Measurements from ENCODE around the gene ISOC2.

The ISOC2 gene

GRCh38 chr19:55479451-55480230 lies 18.2 kb upstream of the ISOC2 start:
- no peak for DNase-seq (ENCODE audit: low read depth in 3 of 3, low spot score in 1 of 3)

GRCh38 chr19:55479045-55479444 lies 17.6 kb upstream of the ISOC2 start:
- no peak for DNase-seq (ENCODE audit: low read depth in 3 of 3, low spot score in 1 of 3)

GRCh38 chr19:55478364-55478763 lies 16.9 kb upstream of the ISOC2 start:
- DNase-seq (ENCODE audit: low read depth in 3 of 3, low spot score in 1 of 3), result no peak

GRCh38 chr19:55477905-55478304 lies 16.5 kb upstream of the ISOC2 start:
- no peak for DNase-seq (ENCODE audit: low read depth in 3 of 3, low spot score in 1 of 3)

GRCh38 chr19:55476100-55476775 lies 14.8 kb upstream of the ISOC2 start, which contains the start of gene ZNF628:
Gene ZNF628 (plus strand): TSS chr19:55476617. CDS start chr19:55479911, 3,294 bp downstream.
- DNase-seq (ENCODE audit: low read depth in 3 of 3, low spot score in 1 of 3), result peak; percentile 90 to 94 (median 92)

GRCh38 chr19:55474269-55475265 lies 13.1 kb upstream of the ISOC2 start:
- DNase-seq (ENCODE audit: low read depth in 3 of 3, low spot score in 1 of 3), result no peak

GRCh38 chr19:55473225-55474012 lies 12.0 kb upstream of the ISOC2 start:
- no peak for DNase-seq (ENCODE audit: low read depth in 3 of 3, low spot score in 1 of 3)

- DNase-seq (ENCODE audit: low read depth in 3 of 3, low spot score in 1 of 3), result no peak
Measured at GRCh38 chr19:55472463-55472862, 11.0 kb upstream of the ISOC2 start.

GRCh38 chr19:55471266-55471665 lies 9.8 kb upstream of the ISOC2 start:
- no peak for DNase-seq (ENCODE audit: low read depth in 3 of 3, low spot score in 1 of 3)

- no peak for DNase-seq (ENCODE audit: low read depth in 3 of 3, low spot score in 1 of 3)
Measured at GRCh38 chr19:55468054-55468393, 6.6 kb upstream of the ISOC2 start.

- peak in 2 of 3 donors; percentile 27 to 68 for DNase-seq (ENCODE audit: low read depth in 3 of 3, low spot score in 1 of 3)
Measured at GRCh38 chr19:55467236-55468053, 6.0 kb upstream of the ISOC2 start.

- no peak for DNase-seq (ENCODE audit: low read depth in 3 of 3, low spot score in 1 of 3)
Measured at GRCh38 chr19:55466241-55466614, 4.8 kb upstream of the ISOC2 start.

GRCh38 chr19:55465460-55466240 lies 4.2 kb upstream of the ISOC2 start:
- DNase-seq (ENCODE audit: low read depth in 3 of 3, low spot score in 1 of 3), result no peak

GRCh38 chr19:55464662-55465054 lies 3.2 kb upstream of the ISOC2 start, which contains the start of gene C19orf85:
Gene C19orf85 (minus strand): TSS chr19:55464751. CDS start chr19:55464554, 197 bp downstream.
- DNase-seq (ENCODE audit: low read depth in 3 of 3, low spot score in 1 of 3), result no peak

GRCh38 chr19:55464039-55464661 lies 2.7 kb upstream of the ISOC2 start:
- DNase-seq (ENCODE audit: low read depth in 3 of 3, low spot score in 1 of 3), result no peak

GRCh38 chr19:55463583-55464031 lies 2.2 kb upstream of the ISOC2 start:
- no peak for DNase-seq (ENCODE audit: low read depth in 3 of 3, low spot score in 1 of 3)

GRCh38 chr19:55462722-55463121 lies 1.3 kb upstream of the ISOC2 start:
- DNase-seq (ENCODE audit: low read depth in 3 of 3, low spot score in 1 of 3), result no peak

GRCh38 chr19:55461974-55462626 lies 658 bp upstream of the ISOC2 start:
- no peak for DNase-seq (ENCODE audit: low read depth in 3 of 3, low spot score in 1 of 3)
